Nephron progenitor cell (in vitro differentiated cells): Measurements from ENCODE around the gene RALB.

ENCODE experiments used
- DNase-seq: peaks from one replicate; pipeline ENCODE4 v3.0.0; 2021
- H3K27ac Mint-ChIP-seq: 2 replicates; pipeline ENCODE4 v1.8.0; 2021; ENCODE audit warnings: mild to moderate bottlenecking, moderate library complexity, mixed read lengths
- H3K27me3 Mint-ChIP-seq: 2 replicates; pipeline ENCODE4 v1.8.0; 2021; ENCODE audit warnings: mild to moderate bottlenecking, low read depth, mixed read lengths; ENCODE audit not compliant: poor library complexity
- H3K36me3 Mint-ChIP-seq: 2 replicates; pipeline ENCODE4 v1.8.0; 2021; ENCODE audit warnings: low read depth, mixed read lengths
- H3K4me1 Mint-ChIP-seq: 2 replicates; pipeline ENCODE4 v1.8.0; 2021; ENCODE audit warnings: mixed read lengths
- H3K4me3 Mint-ChIP-seq: 2 replicates; pipeline ENCODE4 v1.8.0; 2021; ENCODE audit warnings: mild to moderate bottlenecking, moderate library complexity, mixed read lengths
- H3K9me3 Mint-ChIP-seq: 2 replicates; pipeline ENCODE4 v1.8.0; 2021; ENCODE audit warnings: mild to moderate bottlenecking, moderate library complexity, mixed read lengths
- TF ChIP-seq, protein P1 (sequence below): fragments of 200-600 bp; sonication (generic); IDR thresholded peaks from 2 replicates; pipeline ENCODE4 v1.5.0; 2021; ENCODE audit warnings: antibody characterized with exemption

RALB gene

DNA sequence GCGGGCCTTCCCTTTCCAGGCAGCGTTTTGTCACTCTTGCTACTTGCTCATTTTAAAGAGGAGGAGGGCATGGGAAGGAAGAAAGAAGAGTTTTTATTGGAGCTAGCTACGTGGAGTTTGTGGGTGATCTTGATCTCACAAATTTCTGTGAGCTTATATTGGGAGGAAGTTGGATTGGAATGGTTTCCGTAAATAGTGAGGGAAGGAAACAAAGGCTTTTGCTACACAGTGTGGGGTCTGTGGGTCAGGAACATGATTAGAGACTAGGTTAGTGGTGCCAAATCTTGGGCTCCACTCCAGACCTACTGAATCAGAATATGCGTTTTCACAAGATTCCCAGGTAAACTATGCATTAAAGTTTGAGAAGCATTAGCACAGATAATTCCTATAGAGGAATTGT is 8.1 kb downstream of the RALB start:
- no peak overlapping the region for H3K4me3 Mint-ChIP-seq
- H3K36me3 Mint-ChIP-seq = peaks cover 37% of the 10 kb centered on the region
- peaks cover 26% of the 10 kb centered on the region for H3K9me3 Mint-ChIP-seq
- TF ChIP-seq, protein P1, sequence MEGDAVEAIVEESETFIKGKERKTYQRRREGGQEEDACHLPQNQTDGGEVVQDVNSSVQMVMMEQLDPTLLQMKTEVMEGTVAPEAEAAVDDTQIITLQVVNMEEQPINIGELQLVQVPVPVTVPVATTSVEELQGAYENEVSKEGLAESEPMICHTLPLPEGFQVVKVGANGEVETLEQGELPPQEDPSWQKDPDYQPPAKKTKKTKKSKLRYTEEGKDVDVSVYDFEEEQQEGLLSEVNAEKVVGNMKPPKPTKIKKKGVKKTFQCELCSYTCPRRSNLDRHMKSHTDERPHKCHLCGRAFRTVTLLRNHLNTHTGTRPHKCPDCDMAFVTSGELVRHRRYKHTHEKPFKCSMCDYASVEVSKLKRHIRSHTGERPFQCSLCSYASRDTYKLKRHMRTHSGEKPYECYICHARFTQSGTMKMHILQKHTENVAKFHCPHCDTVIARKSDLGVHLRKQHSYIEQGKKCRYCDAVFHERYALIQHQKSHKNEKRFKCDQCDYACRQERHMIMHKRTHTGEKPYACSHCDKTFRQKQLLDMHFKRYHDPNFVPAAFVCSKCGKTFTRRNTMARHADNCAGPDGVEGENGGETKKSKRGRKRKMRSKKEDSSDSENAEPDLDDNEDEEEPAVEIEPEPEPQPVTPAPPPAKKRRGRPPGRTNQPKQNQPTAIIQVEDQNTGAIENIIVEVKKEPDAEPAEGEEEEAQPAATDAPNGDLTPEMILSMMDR = no peak
- no peak for DNase-seq
- H3K4me1 Mint-ChIP-seq = peaks cover 22% of the 10 kb centered on the region
- no peak overlapping the region for H3K27ac Mint-ChIP-seq
- H3K27me3 Mint-ChIP-seq = peaks cover 8% of the 10 kb centered on the region

DNA sequence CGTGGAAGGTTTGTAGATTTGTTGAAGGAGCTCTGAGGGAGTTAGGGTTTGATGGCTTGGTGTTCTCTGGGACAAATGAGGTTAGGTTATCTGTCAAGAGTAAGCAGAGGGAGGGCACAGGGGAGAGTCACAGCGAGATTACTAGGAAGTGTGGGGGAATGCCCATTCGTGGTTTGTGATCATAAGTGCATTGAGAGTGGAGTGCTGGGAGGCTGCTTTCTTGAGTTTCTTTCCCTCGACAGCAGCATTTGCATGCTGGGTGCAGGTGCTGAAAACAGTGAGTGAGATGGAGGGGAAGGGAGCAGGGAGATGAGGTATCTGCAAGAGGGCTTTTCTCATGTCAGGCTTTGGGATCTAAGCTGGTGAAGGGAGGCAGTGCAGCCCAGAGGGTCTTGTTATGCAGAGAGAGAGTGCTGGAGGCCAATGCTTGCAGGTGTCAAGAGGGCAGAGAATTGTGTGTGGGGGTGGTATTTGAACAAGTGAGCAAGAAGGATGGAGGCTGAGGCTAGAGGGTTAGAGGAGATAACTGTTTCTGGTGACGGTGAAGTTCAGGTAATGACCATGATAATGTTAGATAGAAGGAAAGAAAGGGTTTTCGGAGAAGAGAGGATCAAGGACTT is 8.8 kb downstream of the RALB start:
- no peak overlapping the region for H3K27ac Mint-ChIP-seq
- H3K36me3 Mint-ChIP-seq = peaks cover 30% of the 10 kb centered on the region
- peaks cover 15% of the 10 kb centered on the region for H3K4me1 Mint-ChIP-seq
- H3K9me3 Mint-ChIP-seq = peaks cover 19% of the 10 kb centered on the region
- peaks cover 8% of the 10 kb centered on the region for H3K27me3 Mint-ChIP-seq
- H3K4me3 Mint-ChIP-seq = no peak overlapping the region
- DNase-seq = no peak
- TF ChIP-seq, protein P1 = no peak

DNA sequence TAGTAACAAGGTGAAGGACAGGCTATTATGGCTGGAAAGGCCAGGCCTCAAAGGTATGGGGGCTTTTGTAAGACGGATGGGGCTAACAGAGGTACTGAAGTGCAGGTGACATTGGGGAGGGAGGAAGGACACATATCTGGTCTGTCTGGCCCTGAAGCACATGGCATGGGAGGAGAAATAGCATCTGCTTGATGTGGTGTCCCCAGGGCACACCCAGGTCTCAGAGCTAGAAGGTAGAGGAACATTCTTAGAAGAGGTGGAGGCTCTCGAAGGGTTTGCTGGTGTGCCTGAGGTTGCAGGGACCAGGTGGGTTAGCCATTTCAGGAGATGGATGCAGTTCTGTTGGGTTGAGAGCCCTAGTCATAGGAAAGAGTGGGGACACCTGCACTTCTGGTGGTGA is 9.5 kb downstream of the RALB start:
- Mint-ChIP-seq H3K36me3 (peaks cover 23% of the 10 kb centered on the region), H3K27ac (no peak overlapping the region), H3K27me3 (peaks cover 8% of the 10 kb centered on the region), H3K4me1 (peaks cover 14% of the 10 kb centered on the region), H3K4me3 (no peak overlapping the region), H3K9me3 (peaks cover 18% of the 10 kb centered on the region)
- TF ChIP-seq, protein P1 = no peak
- no peak for DNase-seq

DNA sequence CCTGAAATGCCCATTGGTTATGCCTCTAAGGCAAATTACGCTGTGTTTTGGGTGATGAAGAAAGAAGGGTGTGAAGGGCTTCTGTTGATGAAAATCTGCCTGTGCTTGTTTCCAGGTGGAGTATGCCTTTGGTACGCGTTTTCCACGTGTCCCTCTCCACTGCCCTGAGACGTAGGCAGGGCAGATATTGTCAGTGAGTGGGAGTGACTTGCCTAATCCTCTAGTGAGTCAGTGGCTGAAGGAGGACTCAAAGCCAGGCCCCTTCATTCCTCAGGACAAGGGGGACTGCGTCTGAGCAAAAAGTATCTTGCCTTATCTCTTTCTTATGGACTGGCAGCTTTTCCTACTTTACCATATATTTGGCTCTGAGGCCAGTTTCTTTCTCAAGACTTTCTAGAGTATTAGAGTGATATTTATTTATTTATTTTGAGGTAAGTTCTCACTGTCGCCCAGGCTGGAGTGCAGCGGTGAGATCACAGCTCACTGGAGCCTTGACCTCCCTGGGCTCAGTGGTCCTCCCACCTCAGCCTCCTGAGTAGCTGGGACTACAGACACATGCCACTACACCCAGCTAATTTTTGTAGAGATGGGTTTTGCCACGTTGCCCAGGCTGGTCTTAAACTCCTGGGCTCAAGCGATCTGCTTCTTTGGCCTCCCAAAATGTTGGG is 10.2 kb downstream of the RALB start:
- H3K4me1 Mint-ChIP-seq = peaks cover 8% of the 10 kb centered on the region
- peaks cover 14% of the 10 kb centered on the region for H3K9me3 Mint-ChIP-seq
- H3K27me3 Mint-ChIP-seq = peaks cover 8% of the 10 kb centered on the region
- H3K27ac Mint-ChIP-seq = no peak overlapping the region
- no peak overlapping the region for H3K4me3 Mint-ChIP-seq
- TF ChIP-seq, protein P1 = no peak
- DNase-seq = no peak
- H3K36me3 Mint-ChIP-seq = peaks cover 16% of the 10 kb centered on the region

DNA sequence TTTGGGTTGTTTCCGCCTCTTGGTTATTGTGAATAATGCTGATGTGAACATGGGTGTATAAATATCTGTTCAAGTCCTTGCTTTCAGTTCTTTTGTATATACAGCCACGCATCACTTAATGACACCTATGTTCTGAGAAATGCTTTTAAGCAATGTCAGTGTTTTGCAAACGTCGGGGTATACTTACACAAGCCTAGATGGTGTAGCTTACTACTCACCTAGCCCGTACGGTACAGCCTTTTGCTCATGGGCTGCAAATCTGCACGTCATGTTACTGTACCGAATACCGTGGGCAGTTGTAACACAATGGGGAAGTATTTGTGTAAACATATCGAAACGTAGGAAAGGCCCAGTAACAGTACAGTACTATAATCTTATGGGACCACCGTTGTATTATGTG is 12.4 kb downstream of the RALB start:
- peaks cover 14% of the 10 kb centered on the region for H3K36me3 Mint-ChIP-seq
- no peak overlapping the region for H3K27ac Mint-ChIP-seq
- TF ChIP-seq, protein P1 = no peak
- no peak for DNase-seq
- no peaks in the 10 kb centered on the region for H3K4me1 Mint-ChIP-seq
- peaks cover 3% of the 10 kb centered on the region for H3K9me3 Mint-ChIP-seq
- H3K4me3 Mint-ChIP-seq = no peak overlapping the region
- H3K27me3 Mint-ChIP-seq = peaks cover 3% of the 10 kb centered on the region

DNA sequence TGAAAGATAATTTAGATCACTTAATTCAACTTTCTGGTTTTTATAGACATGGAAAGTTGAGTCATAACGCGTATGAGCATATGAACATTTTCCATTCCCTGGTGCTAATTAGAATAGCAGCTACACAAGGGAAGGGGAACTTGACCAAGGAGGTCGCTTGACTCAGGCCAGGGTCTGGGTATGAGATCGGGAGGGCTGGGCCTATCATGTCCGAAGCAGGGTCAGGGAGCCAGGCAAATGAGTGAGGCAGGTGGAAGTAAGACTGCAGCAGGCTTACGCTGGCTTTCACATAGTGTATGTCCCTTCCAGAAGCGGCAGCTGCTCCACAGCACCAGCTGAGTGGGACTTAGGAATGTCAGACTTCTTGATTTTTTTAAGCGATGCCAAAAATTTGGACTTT is 14.7 kb downstream of the RALB start:
- Mint-ChIP-seq H3K36me3 (peaks cover 20% of the 10 kb centered on the region), H3K9me3 (peaks cover 3% of the 10 kb centered on the region), H3K27ac (peak overlapping the region; percentile 31), H3K27me3 (no peaks in the 10 kb centered on the region), H3K4me3 (no peak overlapping the region), H3K4me1 (no peaks in the 10 kb centered on the region)
- TF ChIP-seq, protein P1 = no peak
- no peak for DNase-seq
